ENCODE data around the gene STK32B.

GRCh38 chr4:5448221-5448620, 396.9 kb downstream of the STK32B start:
- TF ChIP-seq CTCF (conservative IDR thresholded peaks at IDR 0.05) (no peak), ZFX (IDR thresholded peaks at IDR 0.05) (no peak)

All from C4-2B (cell line).